Measurements from ENCODE around the gene APMAP.

DNA sequence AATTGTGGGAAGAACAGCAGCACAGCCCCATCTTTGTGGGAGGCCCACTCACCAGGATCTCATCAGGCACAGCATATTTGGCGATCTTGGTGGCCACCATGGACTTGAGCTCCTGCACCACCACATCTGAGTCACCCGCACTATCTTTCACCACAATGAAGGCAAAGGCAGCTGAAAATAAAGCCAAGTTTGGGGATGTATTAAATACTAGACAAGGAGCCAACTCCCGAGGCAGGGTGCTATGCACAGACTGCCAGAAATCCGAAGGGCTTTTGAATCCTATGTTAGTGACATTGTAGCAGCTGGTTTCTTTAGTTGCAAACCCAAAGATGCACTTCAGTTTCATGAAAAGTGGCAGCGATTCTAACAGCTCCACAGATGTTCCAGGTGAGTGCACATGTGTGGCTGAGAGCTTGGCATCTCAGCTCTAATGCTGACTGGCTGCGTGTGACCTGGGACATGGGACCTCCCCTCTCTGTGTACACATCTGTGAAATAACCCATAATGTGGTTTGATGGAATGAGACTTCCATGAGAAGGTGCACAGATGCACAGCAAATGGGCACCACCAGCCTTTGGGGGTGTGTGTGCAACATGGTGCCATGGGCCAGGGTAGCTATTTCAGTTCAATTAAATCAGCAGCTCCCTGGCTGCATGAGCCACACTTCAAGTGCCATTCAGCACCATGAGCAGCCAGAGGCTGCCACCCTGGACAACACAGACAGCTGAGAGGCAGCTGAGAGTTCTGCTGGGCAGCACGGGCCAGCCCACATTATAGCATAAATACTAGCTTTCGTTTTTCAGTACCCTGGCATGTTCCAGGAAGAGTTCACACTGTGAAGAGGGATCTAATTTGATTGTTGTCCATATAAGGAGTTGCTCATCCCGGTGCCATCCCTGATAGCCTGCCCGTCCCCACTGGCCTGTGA lies 16.9 kb upstream of the APMAP start:
- TF ChIP-seq, protein P1, sequence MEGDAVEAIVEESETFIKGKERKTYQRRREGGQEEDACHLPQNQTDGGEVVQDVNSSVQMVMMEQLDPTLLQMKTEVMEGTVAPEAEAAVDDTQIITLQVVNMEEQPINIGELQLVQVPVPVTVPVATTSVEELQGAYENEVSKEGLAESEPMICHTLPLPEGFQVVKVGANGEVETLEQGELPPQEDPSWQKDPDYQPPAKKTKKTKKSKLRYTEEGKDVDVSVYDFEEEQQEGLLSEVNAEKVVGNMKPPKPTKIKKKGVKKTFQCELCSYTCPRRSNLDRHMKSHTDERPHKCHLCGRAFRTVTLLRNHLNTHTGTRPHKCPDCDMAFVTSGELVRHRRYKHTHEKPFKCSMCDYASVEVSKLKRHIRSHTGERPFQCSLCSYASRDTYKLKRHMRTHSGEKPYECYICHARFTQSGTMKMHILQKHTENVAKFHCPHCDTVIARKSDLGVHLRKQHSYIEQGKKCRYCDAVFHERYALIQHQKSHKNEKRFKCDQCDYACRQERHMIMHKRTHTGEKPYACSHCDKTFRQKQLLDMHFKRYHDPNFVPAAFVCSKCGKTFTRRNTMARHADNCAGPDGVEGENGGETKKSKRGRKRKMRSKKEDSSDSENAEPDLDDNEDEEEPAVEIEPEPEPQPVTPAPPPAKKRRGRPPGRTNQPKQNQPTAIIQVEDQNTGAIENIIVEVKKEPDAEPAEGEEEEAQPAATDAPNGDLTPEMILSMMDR (IDR thresholded peaks at IDR 0.05; ENCODE audit: low read depth, low read length) = no peak
- no peak for TF ChIP-seq EZH2phosphoT487 (IDR thresholded peaks at IDR 0.05; ENCODE audit: low read depth)

Data from OCI-LY3 (cell line).